SK-N-SH (cell line): ENCODE data around the gene NCAPG. TPM values are rescaled to one million over a fixed set of nuclear protein-coding genes. Genes with fewer than 3 reads are reported as not detected.

Experiments
- CTCF ChIA-PET: fragments of 300-600, 350-600 bp; formaldehyde crosslinking; extraction: SDS; loops from one replicate; lab custom pipeline; 2021; lab: Yijun Ruan, JAX
- POLR2A ChIA-PET: fragments of 350-600 bp; sonication (Branson Sonifier 250); formaldehyde crosslinking; extraction: SDS; loops from one replicate; lab custom pipeline; 2020; ENCODE audit warnings: antibody characterized with exemption, inconsistent platforms; lab: Yijun Ruan, JAX
- DNase-seq: peaks from one replicate; pipeline ENCODE4 v3.0.0; 2012
- H2AFZ ChIP-seq: fragments of 200-600 bp; sonication (generic); 2 replicates; pipeline ENCODE4 v1.8.1; 2016; ENCODE audit warnings: antibody characterized with exemption, mild to moderate bottlenecking, low read depth
- H3F3A ChIP-seq: fragments of 200-600 bp; sonication (generic); replicated peaks from 2 replicates; pipeline ENCODE3; 2016; ENCODE audit warnings: antibody characterized with exemption, mild to moderate bottlenecking; ENCODE audit not compliant: insufficient read depth
- H3K27ac ChIP-seq, 2 experiments: fragments of 200-500 bp in 1 of 2; fragments of 200-600 bp in 1 of 2; sonication (Bioruptor generic) in 1 of 2; sonication (generic), shearing (Covaris generic) in 1 of 2; 2 replicates each; pipeline versions ENCODE4 v1.5.1 to v1.6.1; 2014 to 2016; ENCODE audit warnings: low read depth in 2 of 2, inconsistent platforms in 1 of 2, low read length in 1 of 2, mild to moderate bottlenecking in 1 of 2, mixed read lengths in 1 of 2
- H3K27me3 ChIP-seq: fragments of 200-600 bp; sonication (generic), shearing (Covaris generic); 2 replicates; pipeline ENCODE4 v1.6.1; 2016; ENCODE audit warnings: mixed run types; ENCODE audit not compliant: insufficient read depth
- H3K36me3 ChIP-seq, 2 experiments: fragments of 200-500 bp in 1 of 2; fragments of 200-600 bp in 1 of 2; sonication (Bioruptor generic) in 1 of 2; sonication (generic) in 1 of 2; replicated peaks in 1 of 2; 2 replicates each; pipeline versions ENCODE3 to v1.5.1; 2014 to 2016; ENCODE audit warnings: low read length in 1 of 2, mild to moderate bottlenecking in 1 of 2; ENCODE audit not compliant: insufficient read depth in 2 of 2, control insufficient read depth in 1 of 2
- H3K4me1 ChIP-seq, 2 experiments: fragments of 200-500 bp in 1 of 2; fragments of 200-600 bp in 1 of 2; sonication (Bioruptor generic) in 1 of 2; sonication (generic), shearing (Covaris generic) in 1 of 2; 2 replicates each; pipeline versions ENCODE4 v1.5.1 to v1.6.1; 2014 to 2016; ENCODE audit warnings: low read depth in 1 of 2, low read length in 1 of 2, mixed run types in 1 of 2; ENCODE audit not compliant: insufficient read depth in 2 of 2, control insufficient read depth in 1 of 2
- H3K4me2 ChIP-seq: fragments of 200-600 bp; sonication (generic), shearing (Covaris generic); 2 replicates; pipeline ENCODE4 v1.6.1; 2017; ENCODE audit warnings: mixed run types
- H3K4me3 ChIP-seq, 2 experiments: fragments of 200-500 bp in 1 of 2; fragments of 200-600 bp in 1 of 2; sonication (Bioruptor generic) in 1 of 2; sonication (generic), shearing (Covaris generic) in 1 of 2; 2 replicates each; pipeline versions ENCODE4 v1.5.1 to v1.8.1; 2014 to 2016; ENCODE audit warnings: low read depth in 2 of 2, inconsistent platforms in 1 of 2, low read length in 1 of 2, mild to moderate bottlenecking in 1 of 2, mixed read lengths in 1 of 2, moderate library complexity in 1 of 2
- H3K79me2 ChIP-seq: fragments of 200-600 bp; sonication (generic); 2 replicates; pipeline ENCODE4 v1.8.1; 2017; ENCODE audit warnings: mild to moderate bottlenecking; ENCODE audit not compliant: insufficient read depth
- H3K9ac ChIP-seq: fragments of 200-600 bp; sonication (generic); 2 replicates; pipeline ENCODE4 v1.6.1; 2017; ENCODE audit warnings: mixed run types
- H3K9me2 ChIP-seq: fragments of 200-600 bp; sonication (generic); 2 replicates; pipeline ENCODE4 v1.6.1; 2017; ENCODE audit warnings: mixed run types
- H3K9me3 ChIP-seq: fragments of 200-600 bp; sonication (generic); 2 replicates; pipeline ENCODE4 v1.6.1; 2017; ENCODE audit warnings: mixed run types, mild to moderate bottlenecking, moderate library complexity
- H4K20me1 ChIP-seq: fragments of 200-600 bp; sonication (generic); 2 replicates; pipeline ENCODE4 v1.6.1; 2017; ENCODE audit warnings: mild to moderate bottlenecking, mixed run types; ENCODE audit not compliant: insufficient read depth
- EP300 ChIP-seq, 2 experiments: IDR thresholded peaks; 2 replicates each; pipeline versions ENCODE4 v1.4.0 to v1.6.1; 2012; ENCODE audit warnings: borderline replicate concordance in 1 of 2, low read depth in 1 of 2, low read length in 1 of 2
- MXI1 ChIP-seq: IDR thresholded peaks from 2 replicates; pipeline ENCODE4 v1.6.1; 2012; ENCODE audit warnings: mild to moderate bottlenecking, low read depth, low read length, improper control_type of control experiment
- POLR2AphosphoS5 ChIP-seq: IDR thresholded peaks from 2 replicates; pipeline ENCODE4 v1.6.1; 2012; ENCODE audit warnings: low read depth, low read length
- RAD21 ChIP-seq: IDR thresholded peaks from 2 replicates; pipeline ENCODE4 v1.6.1; 2012; ENCODE audit warnings: mild to moderate bottlenecking, low read length
- RFX5 ChIP-seq: IDR thresholded peaks from 2 replicates; pipeline ENCODE4 v1.6.1; 2012; ENCODE audit warnings: mild to moderate bottlenecking, improper control_type of control experiment, low read length
- SIN3A ChIP-seq: IDR thresholded peaks from 2 replicates; pipeline ENCODE4 v1.6.1; 2012; ENCODE audit warnings: low read depth, mild to moderate bottlenecking, low read length, moderate library complexity, borderline replicate concordance
- YY1 ChIP-seq: IDR thresholded peaks from 2 replicates; pipeline ENCODE4 v1.4.0; 2012; ENCODE audit warnings: low read depth, mild to moderate bottlenecking
- WGBS: methylation state at CpG from one replicate; pipeline ENCODE4 v1.1.6; 2017; ENCODE audit warnings: low lambda C conversion rate; 5-methylcytosine and 5-hydroxymethylcytosine counted together
- polyA plus RNA-seq, 3 experiments: library from polyadenylated mRNA; depleted of rRNA; stranded (reverse); fragments of >200 nt; gene quantifications; 2 replicates each; pipeline ENCODE4 v1.2.3, GENCODE V29; 2012
- TF ChIP-seq, protein P1 (sequence below): fragments of 150-350 bp; IDR thresholded peaks from 2 replicates; pipeline ENCODE4 v1.6.1; 2017; ENCODE audit warnings: antibody characterized with exemption, low read length, low read depth, borderline replicate concordance
- TF ChIP-seq, protein P2 (sequence below): IDR thresholded peaks from 2 replicates; pipeline ENCODE4 v1.4.0; 2012; ENCODE audit warnings: low read depth
- TF ChIP-seq, protein P3 (sequence below): IDR thresholded peaks from 2 replicates; pipeline ENCODE4 v1.6.1; 2012; ENCODE audit warnings: mild to moderate bottlenecking, low read depth, low read length, moderate library complexity

Gene NCAPG
- polyA plus RNA-seq, 1 of the 3 experiments (the other 2 are of a cell fraction): 4.8 TPM

DNA sequence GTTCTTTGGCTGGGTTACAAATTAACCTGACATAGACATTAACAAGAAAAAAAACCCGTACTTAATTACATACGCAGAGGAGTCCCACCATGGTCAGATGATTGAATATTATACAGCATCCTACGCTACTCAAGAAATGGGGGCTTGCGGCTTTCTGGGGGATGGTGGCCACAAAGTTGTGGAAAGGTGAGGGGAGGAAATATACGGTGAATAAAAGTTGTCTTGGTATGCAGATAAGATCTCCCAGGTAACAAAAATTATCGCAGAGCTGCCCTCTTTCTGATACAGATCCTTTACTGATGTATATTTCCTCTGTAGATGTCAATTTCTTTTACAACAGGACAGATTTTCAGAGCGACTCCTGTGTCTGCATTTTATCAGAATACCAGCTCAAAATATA is 1.1 kb upstream of the NCAPG start:
- 5% methylated on average over 7 of the region's 7 CpGs for WGBS
- Histone ChIP-seq H3K4me3 (peak overlapping the region; percentile 89 to 98), H3F3A (peaks cover 6% of the 10 kb centered on the region), H3K27me3 (no peaks in the 10 kb centered on the region), H3K9ac (peak overlapping the region; percentile 97), H3K27ac (peak overlapping the region; percentile 93), H3K9me2 (no peaks in the 10 kb centered on the region), H2AFZ (no peak overlapping the region), H4K20me1 (peaks cover 41% of the 10 kb centered on the region), H3K4me1 (peaks cover 4 to 22% of the 10 kb centered on the region in 2 experiments; a peak in 3 of 4 replicates)
- CTCF ChIA-PET: interaction anchor here (1.1 to 4.8 kb wide), 13 partner anchors 12 to 293 kb away, joined by 3 to 44 read pairs (median 3); partner anchors contain the start of gene MED28
- DNase-seq: no peak
- TF ChIP-seq YY1 (no peak), POLR2AphosphoS5 (no peak), RFX5 (no peak), RAD21 (no peak), EP300 (IDR thresholded peaks at IDR 0.05; ENCODE audit: borderline replicate concordance in 1 of 2, low read depth in 1 of 2, low read length in 1 of 2) (no peak), SIN3A (no peak)
- TF ChIP-seq, protein P1, sequence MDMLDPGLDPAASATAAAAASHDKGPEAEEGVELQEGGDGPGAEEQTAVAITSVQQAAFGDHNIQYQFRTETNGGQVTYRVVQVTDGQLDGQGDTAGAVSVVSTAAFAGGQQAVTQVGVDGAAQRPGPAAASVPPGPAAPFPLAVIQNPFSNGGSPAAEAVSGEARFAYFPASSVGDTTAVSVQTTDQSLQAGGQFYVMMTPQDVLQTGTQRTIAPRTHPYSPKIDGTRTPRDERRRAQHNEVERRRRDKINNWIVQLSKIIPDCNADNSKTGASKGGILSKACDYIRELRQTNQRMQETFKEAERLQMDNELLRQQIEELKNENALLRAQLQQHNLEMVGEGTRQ: no peak
- TF ChIP-seq, protein P2, sequence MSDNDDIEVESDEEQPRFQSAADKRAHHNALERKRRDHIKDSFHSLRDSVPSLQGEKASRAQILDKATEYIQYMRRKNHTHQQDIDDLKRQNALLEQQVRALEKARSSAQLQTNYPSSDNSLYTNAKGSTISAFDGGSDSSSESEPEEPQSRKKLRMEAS: no peak
- TF ChIP-seq, protein P3, sequence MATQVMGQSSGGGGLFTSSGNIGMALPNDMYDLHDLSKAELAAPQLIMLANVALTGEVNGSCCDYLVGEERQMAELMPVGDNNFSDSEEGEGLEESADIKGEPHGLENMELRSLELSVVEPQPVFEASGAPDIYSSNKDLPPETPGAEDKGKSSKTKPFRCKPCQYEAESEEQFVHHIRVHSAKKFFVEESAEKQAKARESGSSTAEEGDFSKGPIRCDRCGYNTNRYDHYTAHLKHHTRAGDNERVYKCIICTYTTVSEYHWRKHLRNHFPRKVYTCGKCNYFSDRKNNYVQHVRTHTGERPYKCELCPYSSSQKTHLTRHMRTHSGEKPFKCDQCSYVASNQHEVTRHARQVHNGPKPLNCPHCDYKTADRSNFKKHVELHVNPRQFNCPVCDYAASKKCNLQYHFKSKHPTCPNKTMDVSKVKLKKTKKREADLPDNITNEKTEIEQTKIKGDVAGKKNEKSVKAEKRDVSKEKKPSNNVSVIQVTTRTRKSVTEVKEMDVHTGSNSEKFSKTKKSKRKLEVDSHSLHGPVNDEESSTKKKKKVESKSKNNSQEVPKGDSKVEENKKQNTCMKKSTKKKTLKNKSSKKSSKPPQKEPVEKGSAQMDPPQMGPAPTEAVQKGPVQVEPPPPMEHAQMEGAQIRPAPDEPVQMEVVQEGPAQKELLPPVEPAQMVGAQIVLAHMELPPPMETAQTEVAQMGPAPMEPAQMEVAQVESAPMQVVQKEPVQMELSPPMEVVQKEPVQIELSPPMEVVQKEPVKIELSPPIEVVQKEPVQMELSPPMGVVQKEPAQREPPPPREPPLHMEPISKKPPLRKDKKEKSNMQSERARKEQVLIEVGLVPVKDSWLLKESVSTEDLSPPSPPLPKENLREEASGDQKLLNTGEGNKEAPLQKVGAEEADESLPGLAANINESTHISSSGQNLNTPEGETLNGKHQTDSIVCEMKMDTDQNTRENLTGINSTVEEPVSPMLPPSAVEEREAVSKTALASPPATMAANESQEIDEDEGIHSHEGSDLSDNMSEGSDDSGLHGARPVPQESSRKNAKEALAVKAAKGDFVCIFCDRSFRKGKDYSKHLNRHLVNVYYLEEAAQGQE: no peak
- TF ChIP-seq, all 33 proteins: peak for 0
- POLR2A ChIA-PET: interaction anchor here (0.6 to 0.7 kb wide), 2 partner anchors 173 to 232 kb away, joined by 3 read pairs; no protein-coding TSS in a partner anchor
- Histone ChIP-seq H3K9me3 (no peaks in the 10 kb centered on the region), H3K4me2 (peak overlapping the region; percentile 86), H3K36me3 (peaks cover 20 to 23% of the 10 kb centered on the region in 2 experiments), H3K79me2 (peaks cover 97% of the 10 kb centered on the region)

DNA sequence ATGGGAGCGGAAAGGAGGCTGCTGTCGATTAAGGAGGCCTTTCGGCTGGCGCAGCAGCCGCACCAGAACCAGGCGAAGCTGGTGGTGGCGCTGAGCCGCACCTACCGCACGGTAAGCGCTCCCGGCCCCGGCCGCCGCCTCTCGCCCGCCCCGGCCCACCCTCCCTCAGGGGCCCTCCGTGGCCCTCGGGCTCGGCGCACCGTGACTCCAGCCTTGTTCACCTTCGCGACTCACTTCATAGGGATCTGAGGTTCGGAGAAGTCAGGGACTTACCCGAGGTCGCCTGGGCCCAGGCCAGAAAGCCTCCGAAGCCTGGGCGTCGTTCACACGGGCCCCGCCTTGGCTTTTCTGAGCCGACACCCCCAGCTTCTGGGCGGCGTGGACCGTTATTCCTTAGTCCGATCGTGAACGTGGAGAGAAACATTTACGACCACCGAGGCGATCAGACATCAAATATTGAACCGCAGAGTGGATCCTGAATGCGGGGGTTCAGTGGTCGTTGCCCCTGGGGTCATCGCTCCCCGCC is 362 bp downstream of the NCAPG start:
- POLR2A ChIA-PET: interaction anchor here (0.6 to 1.0 kb wide), 2 partner anchors 11 to 197 kb away, joined by 3 read pairs; partner anchors contain the start of gene MED28

More for the DNA sequence above, 362 bp downstream of the NCAPG start:
- peak overlapping the region; percentile 73 for H3K9ac ChIP-seq
- TF ChIP-seq POLR2AphosphoS5: no peak
- 0 out of 2 replicates have a peak, but pooled peaks have one; percentile 13 for TF ChIP-seq MXI1
- TF ChIP-seq RAD21: no peak
- peaks cover 4 to 22% of the 10 kb centered on the region in 2 experiments; a peak in 3 of 4 replicates for H3K4me1 ChIP-seq
- H3K9me2 ChIP-seq: no peaks in the 10 kb centered on the region
- peaks cover 97% of the 10 kb centered on the region for H3K79me2 ChIP-seq
- no peaks in the 10 kb centered on the region for H3K9me3 ChIP-seq
- H3K27ac ChIP-seq: peak overlapping the region; percentile 61 to 76; a peak in 3 of 4 replicates
- peak overlapping the region; percentile 87 for H2AFZ ChIP-seq
- WGBS: 0% methylated on average over 10 of the region's 48 CpGs
- no peak for DNase-seq
- H4K20me1 ChIP-seq: peaks cover 31% of the 10 kb centered on the region
- H3F3A ChIP-seq: peaks cover 10% of the 10 kb centered on the region
- no peaks in the 10 kb centered on the region for H3K27me3 ChIP-seq
- peaks cover 13 to 14% of the 10 kb centered on the region in 2 experiments for H3K36me3 ChIP-seq
- CTCF ChIA-PET: interaction anchor here (4.8 kb wide), 1 partner anchor 262 kb away, joined by 44 read pairs; no protein-coding TSS in a partner anchor
- peak overlapping the region; percentile 89 to 98 for H3K4me3 ChIP-seq
- peak overlapping the region; percentile 89 for H3K4me2 ChIP-seq
